Stimulated activated CD4-positive, alpha-beta T cell treated with anti-CD3 and anti-CD28 coated beads, Interleukin-1b, Interleukin-23, amount 100 ng/mL, for 1 hour (primary cell): Measurements from ENCODE around the gene PTPRR.
"Not testable (repeated sequence)": the region's sequence is repeated elsewhere in the genome, so short reads cannot be mapped to it uniquely, and the experiment has no call there.

Source experiments
- DNase-seq, 2 donors: peaks; one replicate each; pipeline ENCODE4 v3.0.0-alpha.2; 2020; ENCODE audit warnings: low read depth in 2 of 2

PTPRR gene

GRCh38 chr12:70840656-70841350 lies 79.7 kb downstream of the PTPRR start:
- DNase-seq = no peak

- no peak for DNase-seq
Observed at GRCh38 chr12:70839544-70839943, 81.0 kb downstream of the PTPRR start.

- no peak for DNase-seq
Observed at GRCh38 chr12:70838127-70838526, 82.4 kb downstream of the PTPRR start.

GRCh38 chr12:70837026-70837425 lies 83.5 kb downstream of the PTPRR start:
- DNase-seq = no peak

GRCh38 chr12:70835948-70836347 lies 84.6 kb downstream of the PTPRR start:
- DNase-seq = no peak

- no peak for DNase-seq
Observed at GRCh38 chr12:70831543-70831942, 89.0 kb downstream of the PTPRR start.

- DNase-seq = no peak
Observed at GRCh38 chr12:70830221-70831061, 90.1 kb downstream of the PTPRR start.

GRCh38 chr12:70829070-70829469 lies 91.5 kb downstream of the PTPRR start:
- DNase-seq = no peak

- DNase-seq = no peak
Observed at GRCh38 chr12:70828351-70828750, 92.2 kb downstream of the PTPRR start.

GRCh38 chr12:70826156-70826555 lies 94.4 kb downstream of the PTPRR start:
- no peak for DNase-seq

- no peak for DNase-seq
Observed at GRCh38 chr12:70824511-70824910, 96.0 kb downstream of the PTPRR start.

GRCh38 chr12:70823182-70823976 lies 97.2 kb downstream of the PTPRR start:
- no peak for DNase-seq

GRCh38 chr12:70822412-70822811 lies 98.1 kb downstream of the PTPRR start:
- no peak for DNase-seq

- no peak for DNase-seq
Observed at GRCh38 chr12:70815971-70816391, 104.6 kb downstream of the PTPRR start.

- no peak for DNase-seq
Observed at GRCh38 chr12:70815056-70815455, 105.5 kb downstream of the PTPRR start.

GRCh38 chr12:70813559-70813958 lies 107.0 kb downstream of the PTPRR start:
- no peak for DNase-seq

- no peak for DNase-seq
Observed at GRCh38 chr12:70812136-70812535, 108.4 kb downstream of the PTPRR start.

GRCh38 chr12:70809887-70810286 lies 110.7 kb downstream of the PTPRR start:
- DNase-seq = no peak

- DNase-seq = not testable (repeated sequence)
Observed at GRCh38 chr12:70807993-70808392, 112.5 kb downstream of the PTPRR start.

GRCh38 chr12:70806827-70807226 lies 113.7 kb downstream of the PTPRR start:
- no peak for DNase-seq

- DNase-seq = no peak
Observed at GRCh38 chr12:70806043-70806442, 114.5 kb downstream of the PTPRR start.

- no peak for DNase-seq
Observed at GRCh38 chr12:70798016-70798783, 122.3 kb downstream of the PTPRR start.
